H1 (cell line): Measurements from ENCODE around the gene MUC13. TPM values are rescaled to one million over a fixed set of nuclear protein-coding genes. Genes with fewer than 3 reads are reported as not detected.

Source experiments
- CTCF ChIA-PET: fragments of 300-600 bp; sonication (Branson Sonifier 250); formaldehyde crosslinking; loops from one replicate; lab custom pipeline; 2021; ENCODE audit not compliant: partially characterized antibody; lab: Charles Lee
- POLR2A ChIA-PET: fragments of 300-600 bp; sonication (Branson Sonifier 250); formaldehyde crosslinking; loops from one replicate; lab custom pipeline; 2021; ENCODE audit warnings: inconsistent platforms; ENCODE audit not compliant: partially characterized antibody; lab: Charles Lee
- DNase-seq, 2 experiments: peaks; one replicate each; pipeline versions ENCODE4 v3.0.0 to v3.0.0-alpha.2; 2010 to 2022; ENCODE audit warnings: low spot score in 2 of 2, low read depth in 1 of 2, mixed read lengths in 1 of 2
- FAIRE-seq: peaks from 2 replicates; lab custom pipeline; 2011; peaks lifted over from hg19 to GRCh38; lab: Jason Lieb, UNC
- H2AFZ ChIP-seq: 2 replicates; pipeline ENCODE4 v1.8.1; 2012; ENCODE audit warnings: low read length, inconsistent platforms
- H2AK5ac ChIP-seq: 2 replicates; pipeline ENCODE4 v1.6.1; 2013; ENCODE audit warnings: low read depth, low read length
- H2BK120ac ChIP-seq: replicated peaks from 2 replicates; pipeline ENCODE3; 2013; ENCODE audit warnings: low read depth, low read length, inconsistent platforms
- H2BK12ac ChIP-seq: 2 replicates; pipeline ENCODE4 v1.6.1; 2013; ENCODE audit warnings: low read depth, low read length
- H2BK15ac ChIP-seq: 2 replicates; pipeline ENCODE4 v1.6.1; 2013; ENCODE audit warnings: low read length
- H2BK20ac ChIP-seq: 2 replicates; pipeline ENCODE4 v1.6.1; 2013; ENCODE audit warnings: low read length
- H2BK5ac ChIP-seq: 2 replicates; pipeline ENCODE4 v1.6.1; 2013; ENCODE audit warnings: low read depth, low read length
- H3K14ac ChIP-seq: 2 replicates; pipeline ENCODE4 v1.6.1; 2013; ENCODE audit warnings: inconsistent platforms; ENCODE audit not compliant: insufficient read length
- H3K18ac ChIP-seq: 2 replicates; pipeline ENCODE4 v1.6.1; 2013; ENCODE audit warnings: low read length; ENCODE audit errors: extremely low read depth
- H3K23ac ChIP-seq: 2 replicates; pipeline ENCODE4 v1.6.1; 2013; ENCODE audit warnings: inconsistent platforms; ENCODE audit not compliant: insufficient read length
- H3K23me2 ChIP-seq: 2 replicates; pipeline ENCODE4 v1.6.1; 2013; ENCODE audit warnings: low read depth, low read length
- H3K27ac ChIP-seq: 2 replicates; pipeline ENCODE4 v1.6.1; 2011; ENCODE audit warnings: low read depth, low read length, inconsistent platforms
- H3K27me3 ChIP-seq, 4 experiments: replicated peaks in 1 of 4; 1 replicate in 1 of 4; 2 replicates in 3 of 4; pipeline versions ENCODE4 v1.6.1 to v1.8.1; 2011 to 2013; ENCODE audit warnings: low read length in 3 of 4, mild to moderate bottlenecking in 3 of 4, inconsistent platforms in 2 of 4, mixed read lengths in 2 of 4, moderate library complexity in 1 of 4; ENCODE audit not compliant: control insufficient read depth in 3 of 4, insufficient read depth in 3 of 4; ENCODE audit errors: extremely low read depth in 1 of 4
- H3K36me3 ChIP-seq, 4 experiments: 2 replicates each; pipeline versions ENCODE4 v1.6.1 to v1.8.1; 2011 to 2013; ENCODE audit warnings: mild to moderate bottlenecking in 4 of 4, low read length in 3 of 4, moderate library complexity in 2 of 4, control low read depth in 1 of 4, inconsistent platforms in 1 of 4; ENCODE audit not compliant: insufficient read depth in 4 of 4, control insufficient read depth in 2 of 4
- H3K4ac ChIP-seq: replicated peaks from 2 replicates; pipeline ENCODE3; 2013; ENCODE audit warnings: low read length, low read depth, mixed read lengths, inconsistent platforms; ENCODE audit not compliant: insufficient read length
- H3K4me1 ChIP-seq, 4 experiments: replicated peaks in 1 of 4; 1 replicate in 1 of 4; 2 replicates in 3 of 4; pipeline versions ENCODE4 v1.6.1 to v1.8.1; 2011 to 2013; ENCODE audit warnings: low read length in 3 of 4, inconsistent platforms in 2 of 4, mixed read lengths in 1 of 4; ENCODE audit not compliant: insufficient read depth in 4 of 4, control insufficient read depth in 3 of 4
- H3K4me2 ChIP-seq, 2 experiments: 2 replicates each; pipeline versions ENCODE4 v1.6.1 to v1.8.1; 2011 to 2013; ENCODE audit warnings: low read depth in 2 of 2, low read length in 2 of 2, control low read depth in 1 of 2, inconsistent platforms in 1 of 2, mild to moderate bottlenecking in 1 of 2; ENCODE audit not compliant: insufficient read depth in 1 of 2
- H3K4me3 ChIP-seq, 4 experiments: fragments of 200-600, 300-600 bp in 1 of 4; sonication (generic), shearing (Covaris generic), sonication (Bioruptor Twin) in 1 of 4; 2 replicates each; pipeline versions ENCODE4 v1.5.1 to v1.8.1; 2011 to 2016; ENCODE audit warnings: low read length in 4 of 4, low read depth in 3 of 4, control low read depth in 2 of 4, inconsistent platforms in 2 of 4, mild to moderate bottlenecking in 2 of 4, mixed read lengths in 1 of 4, moderate library complexity in 1 of 4; ENCODE audit not compliant: insufficient read depth in 2 of 4; ENCODE audit errors: extremely low read depth in 1 of 4
- H3K56ac ChIP-seq: replicated peaks from 2 replicates; pipeline ENCODE3; 2013; ENCODE audit warnings: low read depth, mild to moderate bottlenecking, mixed read lengths, low read length, inconsistent platforms; ENCODE audit not compliant: insufficient read length
- H3K79me1 ChIP-seq: 2 replicates; pipeline ENCODE4 v1.6.1; 2013; ENCODE audit warnings: low read depth, low read length, control low read depth
- H3K79me2 ChIP-seq, 2 experiments: 2 replicates each; pipeline versions ENCODE4 v1.6.1 to v1.8.1; 2012 to 2013; ENCODE audit warnings: low read length in 2 of 2, mild to moderate bottlenecking in 2 of 2, inconsistent platforms in 1 of 2; ENCODE audit not compliant: insufficient read depth in 2 of 2, control insufficient read depth in 1 of 2
- H3K9ac ChIP-seq, 4 experiments: replicated peaks in 1 of 4; 1 replicate in 1 of 4; 2 replicates in 3 of 4; pipeline versions ENCODE4 v1.6.1 to v1.8.1; 2011 to 2013; ENCODE audit warnings: low read depth in 3 of 4, low read length in 3 of 4, control low read depth in 2 of 4, mild to moderate bottlenecking in 2 of 4, moderate library complexity in 2 of 4, inconsistent platforms in 1 of 4; ENCODE audit errors: extremely low read depth in 1 of 4
- H3K9me3 ChIP-seq, 2 experiments: 2 replicates each; pipeline versions ENCODE4 v1.6.1 to v1.8.1; 2012 to 2013; ENCODE audit warnings: mild to moderate bottlenecking in 2 of 2, moderate library complexity in 2 of 2, control low read depth in 1 of 2, inconsistent platforms in 1 of 2, low read depth in 1 of 2, low read length in 1 of 2, mixed read lengths in 1 of 2; ENCODE audit not compliant: insufficient read depth in 2 of 2
- H4K20me1 ChIP-seq, 2 experiments: replicated peaks in 1 of 2; 2 replicates each; pipeline versions ENCODE3 to v1.8.1; 2011 to 2013; ENCODE audit warnings: inconsistent platforms in 2 of 2, low read length in 2 of 2, mild to moderate bottlenecking in 1 of 2; ENCODE audit not compliant: insufficient read depth in 2 of 2, control insufficient read depth in 1 of 2
- H4K5ac ChIP-seq: 2 replicates; pipeline ENCODE4 v1.6.1; 2013; ENCODE audit warnings: low read length, low read depth, mixed read lengths, inconsistent platforms; ENCODE audit not compliant: insufficient read length
- H4K8ac ChIP-seq: 2 replicates; pipeline ENCODE4 v1.8.0; 2013; ENCODE audit warnings: mild to moderate bottlenecking, moderate library complexity, low read length, inconsistent platforms; ENCODE audit not compliant: insufficient read depth; ENCODE audit errors: extremely low read depth
- H4K91ac ChIP-seq: replicated peaks from 2 replicates; pipeline ENCODE3; 2013; ENCODE audit warnings: low read length, mixed read lengths, inconsistent platforms; ENCODE audit not compliant: insufficient read length
- ASH2L ChIP-seq: fragments of 200-600, 300-600 bp; sonication (generic); IDR thresholded peaks from one replicate; pipeline ENCODE4 v1.7.1; 2017; ENCODE audit warnings: low read length
- BCL11A ChIP-seq, 2 experiments: IDR thresholded peaks; one replicate each; pipeline ENCODE4 v1.6.1; 2011; ENCODE audit warnings: low read depth in 2 of 2, low read length in 2 of 2, mild to moderate bottlenecking in 2 of 2
- EP300 ChIP-seq, 2 experiments: IDR thresholded peaks; 1 replicate in 1 of 2; 2 replicates in 1 of 2; pipeline ENCODE4 v1.6.1; 2011 to 2012; ENCODE audit warnings: low read depth in 2 of 2, low read length in 2 of 2, mild to moderate bottlenecking in 2 of 2, borderline replicate concordance in 1 of 2, inconsistent platforms in 1 of 2, moderate library complexity in 1 of 2
- JUN ChIP-seq: IDR thresholded peaks from 2 replicates; pipeline ENCODE4 v1.6.1; 2011; ENCODE audit warnings: low read depth, mild to moderate bottlenecking, improper control_type of control experiment, low read length
- NRF1 ChIP-seq: IDR thresholded peaks from 2 replicates; pipeline ENCODE4 v1.6.1; 2011; ENCODE audit warnings: mild to moderate bottlenecking, low read depth, low read length, improper control_type of control experiment
- SIX5 ChIP-seq: IDR thresholded peaks from 2 replicates; pipeline ENCODE4 v1.6.1; 2011; ENCODE audit warnings: mild to moderate bottlenecking, low read depth, low read length
- WGBS, 2 experiments: shearing (Covaris generic) in 1 of 2; methylation state at CpG; one replicate each; pipeline versions ENCODE4 v1.1.6 to v1.1.7; 2013 to 2015; ENCODE audit warnings: low lambda C conversion rate in 2 of 2, mixed read lengths in 2 of 2, inconsistent platforms in 1 of 2, low coverage in 1 of 2, missing lambda C conversion rate in 1 of 2; ENCODE audit not compliant: insufficient replicate concordance in 2 of 2, insufficient coverage in 1 of 2, insufficient read length in 1 of 2; ENCODE audit errors: extremely low coverage in 1 of 2, missing lambda C conversion rate in 1 of 2; 5-methylcytosine and 5-hydroxymethylcytosine counted together
- polyA plus RNA-seq, 7 experiments: library from polyadenylated mRNA; depleted of rRNA in 3 of 7; stranded (reverse) in 5 of 7; unstranded in 2 of 7; fragments of >200 nt in 5 of 7; fragments of 200-250 nt in 2 of 7; gene quantifications; 1 replicate in 5 of 7; 2 replicates in 1 of 7; 4 replicates in 1 of 7; pipeline versions ENCODE4 v1.2.1 to v1.2.3, GENCODE V29; 2011 to 2013; ENCODE audit warnings: missing spikeins in 2 of 7, mixed read lengths in 2 of 7
- total RNA-seq: library from RNA; stranded (reverse); fragmentation: NEBNext Ultra II Directional; extraction: Animal tissue kit (Norgen Biotek cat#: 25700); gene quantifications from 2 replicates; pipeline ENCODE4 v1.2.1, GENCODE V29; 2021

The MUC13 gene
- total and polyA plus RNA-seq, 2 of the 8 experiments (the other 6 are each of a cell fraction or from before 2014, with no cell fraction given), result not detected

GRCh38 chr3:124881976-124882697 lies 52.4 kb downstream of the MUC13 start:
- Histone ChIP-seq H3K4ac (peak overlapping the region; percentile 6), H3K14ac (no peak overlapping the region), H2BK15ac (peak overlapping the region; percentile 61; the same call in 1 of the 2 replicates), H4K20me1 (peaks cover 2 to 5% of the 10 kb centered on the region in 2 experiments), H3K36me3 (no peaks in the 10 kb centered on the region), H3K56ac (no peak overlapping the region), H3K4me3 (no peak overlapping the region), H3K23me2 (peaks cover 5% of the 10 kb centered on the region), H4K5ac (no peak overlapping the region), H4K91ac (peak overlapping the region; percentile 4), H2BK12ac (peak overlapping the region; percentile 98; the same call in 1 of the 2 replicates), H3K9ac (peak overlapping the region in 1 of 4 experiments; percentile 28; a peak in 1 of 7 replicates), H4K8ac (no peak overlapping the region), H3K18ac (peak overlapping the region; percentile 95), H3K27ac (no peak overlapping the region), H3K79me2 (peaks cover 20 to 82% of the 10 kb centered on the region in 2 experiments), H2BK120ac (no peak overlapping the region), H3K4me2 (peak overlapping the region in 1 of 2 experiments; percentile 47; a peak in 2 of 4 replicates), H3K23ac (no peak overlapping the region), H2BK5ac (peak overlapping the region; percentile 88; the same call in 1 of the 2 replicates), H3K4me1 (peaks cover 7 to 25% (median 22%) of the 10 kb centered on the region in 4 experiments; a peak in 6 of 7 replicates), H2AK5ac (peak overlapping the region; percentile 85; the same call in 1 of the 2 replicates), H3K27me3 (no peaks in the 10 kb centered on the region), H3K79me1 (peaks cover 6% of the 10 kb centered on the region), H2BK20ac (peak overlapping the region; percentile 61), H3K9me3 (no peaks in the 10 kb centered on the region), H2AFZ (no peak overlapping the region)
- CTCF ChIA-PET, result interaction anchor here (0.6 to 1.9 kb wide), 8 partner anchors 9 to 101 kb away, joined by 3 to 5 read pairs (median 4); no protein-coding TSS in a partner anchor
- TF ChIP-seq BCL11A (IDR thresholded peaks at IDR 0.05; ENCODE audit: low read depth in 2 of 2, low read length in 2 of 2) (no peak), SIX5 (no peak), EP300 (IDR thresholded peaks at IDR 0.05; ENCODE audit: borderline replicate concordance in 1 of 2, low read depth in 2 of 2, low read length in 2 of 2) (no peak), ASH2L (no peak), JUN (no peak), NRF1 (no peak)
- 86% methylated on average over 11 of the region's 11 CpGs; no CpG with 5 or more reads in 1 of the 2 experiments for WGBS, 2 experiments
- FAIRE-seq (no peak), DNase-seq (no peak)
- POLR2A ChIA-PET, result interaction anchor here (0.9 to 4.2 kb wide), 7 partner anchors 10 to 136 kb away, joined by 3 to 20 read pairs (median 4); no protein-coding TSS in a partner anchor
